H1 (cell line): ENCODE data around the gene AKT1. TPM values are rescaled to one million over a fixed set of nuclear protein-coding genes. Genes with fewer than 3 reads are reported as not detected.

ENCODE experiments used
- CTCF ChIA-PET: fragments of 300-600 bp; sonication (Branson Sonifier 250); formaldehyde crosslinking; loops from one replicate; lab custom pipeline; 2021; ENCODE audit not compliant: partially characterized antibody; lab: Charles Lee
- POLR2A ChIA-PET: fragments of 300-600 bp; sonication (Branson Sonifier 250); formaldehyde crosslinking; loops from one replicate; lab custom pipeline; 2021; ENCODE audit warnings: inconsistent platforms; ENCODE audit not compliant: partially characterized antibody; lab: Charles Lee
- DNase-seq, 2 experiments: peaks; one replicate each; pipeline versions ENCODE4 v3.0.0 to v3.0.0-alpha.2; 2010 to 2022; ENCODE audit warnings: low spot score in 2 of 2, low read depth in 1 of 2, mixed read lengths in 1 of 2
- FAIRE-seq: peaks from 2 replicates; lab custom pipeline; 2011; peaks lifted over from hg19 to GRCh38; lab: Jason Lieb, UNC
- H2AFZ ChIP-seq: 2 replicates; pipeline ENCODE4 v1.8.1; 2012; ENCODE audit warnings: low read length, inconsistent platforms
- H2AK5ac ChIP-seq: 2 replicates; pipeline ENCODE4 v1.6.1; 2013; ENCODE audit warnings: low read depth, low read length
- H2BK120ac ChIP-seq: replicated peaks from 2 replicates; pipeline ENCODE3; 2013; ENCODE audit warnings: low read depth, low read length, inconsistent platforms
- H2BK12ac ChIP-seq: 2 replicates; pipeline ENCODE4 v1.6.1; 2013; ENCODE audit warnings: low read depth, low read length
- H2BK15ac ChIP-seq: 2 replicates; pipeline ENCODE4 v1.6.1; 2013; ENCODE audit warnings: low read length
- H2BK20ac ChIP-seq: 2 replicates; pipeline ENCODE4 v1.6.1; 2013; ENCODE audit warnings: low read length
- H2BK5ac ChIP-seq: 2 replicates; pipeline ENCODE4 v1.6.1; 2013; ENCODE audit warnings: low read depth, low read length
- H3K14ac ChIP-seq: 2 replicates; pipeline ENCODE4 v1.6.1; 2013; ENCODE audit warnings: inconsistent platforms; ENCODE audit not compliant: insufficient read length
- H3K18ac ChIP-seq: 2 replicates; pipeline ENCODE4 v1.6.1; 2013; ENCODE audit warnings: low read length; ENCODE audit errors: extremely low read depth
- H3K23ac ChIP-seq: 2 replicates; pipeline ENCODE4 v1.6.1; 2013; ENCODE audit warnings: inconsistent platforms; ENCODE audit not compliant: insufficient read length
- H3K23me2 ChIP-seq: 2 replicates; pipeline ENCODE4 v1.6.1; 2013; ENCODE audit warnings: low read depth, low read length
- H3K27ac ChIP-seq: 2 replicates; pipeline ENCODE4 v1.6.1; 2011; ENCODE audit warnings: low read depth, low read length, inconsistent platforms
- H3K27me3 ChIP-seq, 4 experiments: replicated peaks in 1 of 4; 1 replicate in 1 of 4; 2 replicates in 3 of 4; pipeline versions ENCODE4 v1.6.1 to v1.8.1; 2011 to 2013; ENCODE audit warnings: low read length in 3 of 4, mild to moderate bottlenecking in 3 of 4, inconsistent platforms in 2 of 4, mixed read lengths in 2 of 4, moderate library complexity in 1 of 4; ENCODE audit not compliant: control insufficient read depth in 3 of 4, insufficient read depth in 3 of 4; ENCODE audit errors: extremely low read depth in 1 of 4
- H3K36me3 ChIP-seq, 4 experiments: 2 replicates each; pipeline versions ENCODE4 v1.6.1 to v1.8.1; 2011 to 2013; ENCODE audit warnings: mild to moderate bottlenecking in 4 of 4, low read length in 3 of 4, moderate library complexity in 2 of 4, control low read depth in 1 of 4, inconsistent platforms in 1 of 4; ENCODE audit not compliant: insufficient read depth in 4 of 4, control insufficient read depth in 2 of 4
- H3K4ac ChIP-seq: replicated peaks from 2 replicates; pipeline ENCODE3; 2013; ENCODE audit warnings: low read length, low read depth, mixed read lengths, inconsistent platforms; ENCODE audit not compliant: insufficient read length
- H3K4me1 ChIP-seq, 4 experiments: replicated peaks in 1 of 4; 1 replicate in 1 of 4; 2 replicates in 3 of 4; pipeline versions ENCODE4 v1.6.1 to v1.8.1; 2011 to 2013; ENCODE audit warnings: low read length in 3 of 4, inconsistent platforms in 2 of 4, mixed read lengths in 1 of 4; ENCODE audit not compliant: insufficient read depth in 4 of 4, control insufficient read depth in 3 of 4
- H3K4me2 ChIP-seq, 2 experiments: 2 replicates each; pipeline versions ENCODE4 v1.6.1 to v1.8.1; 2011 to 2013; ENCODE audit warnings: low read depth in 2 of 2, low read length in 2 of 2, control low read depth in 1 of 2, inconsistent platforms in 1 of 2, mild to moderate bottlenecking in 1 of 2; ENCODE audit not compliant: insufficient read depth in 1 of 2
- H3K4me3 ChIP-seq, 4 experiments: fragments of 200-600, 300-600 bp in 1 of 4; sonication (generic), shearing (Covaris generic), sonication (Bioruptor Twin) in 1 of 4; 2 replicates each; pipeline versions ENCODE4 v1.5.1 to v1.8.1; 2011 to 2016; ENCODE audit warnings: low read length in 4 of 4, low read depth in 3 of 4, control low read depth in 2 of 4, inconsistent platforms in 2 of 4, mild to moderate bottlenecking in 2 of 4, mixed read lengths in 1 of 4, moderate library complexity in 1 of 4; ENCODE audit not compliant: insufficient read depth in 2 of 4; ENCODE audit errors: extremely low read depth in 1 of 4
- H3K56ac ChIP-seq: replicated peaks from 2 replicates; pipeline ENCODE3; 2013; ENCODE audit warnings: low read depth, mild to moderate bottlenecking, mixed read lengths, low read length, inconsistent platforms; ENCODE audit not compliant: insufficient read length
- H3K79me1 ChIP-seq: 2 replicates; pipeline ENCODE4 v1.6.1; 2013; ENCODE audit warnings: low read depth, low read length, control low read depth
- H3K79me2 ChIP-seq, 2 experiments: 2 replicates each; pipeline versions ENCODE4 v1.6.1 to v1.8.1; 2012 to 2013; ENCODE audit warnings: low read length in 2 of 2, mild to moderate bottlenecking in 2 of 2, inconsistent platforms in 1 of 2; ENCODE audit not compliant: insufficient read depth in 2 of 2, control insufficient read depth in 1 of 2
- H3K9ac ChIP-seq, 4 experiments: replicated peaks in 1 of 4; 1 replicate in 1 of 4; 2 replicates in 3 of 4; pipeline versions ENCODE4 v1.6.1 to v1.8.1; 2011 to 2013; ENCODE audit warnings: low read depth in 3 of 4, low read length in 3 of 4, control low read depth in 2 of 4, mild to moderate bottlenecking in 2 of 4, moderate library complexity in 2 of 4, inconsistent platforms in 1 of 4; ENCODE audit errors: extremely low read depth in 1 of 4
- H3K9me3 ChIP-seq, 2 experiments: 2 replicates each; pipeline versions ENCODE4 v1.6.1 to v1.8.1; 2012 to 2013; ENCODE audit warnings: mild to moderate bottlenecking in 2 of 2, moderate library complexity in 2 of 2, control low read depth in 1 of 2, inconsistent platforms in 1 of 2, low read depth in 1 of 2, low read length in 1 of 2, mixed read lengths in 1 of 2; ENCODE audit not compliant: insufficient read depth in 2 of 2
- H4K20me1 ChIP-seq, 2 experiments: replicated peaks in 1 of 2; 2 replicates each; pipeline versions ENCODE3 to v1.8.1; 2011 to 2013; ENCODE audit warnings: inconsistent platforms in 2 of 2, low read length in 2 of 2, mild to moderate bottlenecking in 1 of 2; ENCODE audit not compliant: insufficient read depth in 2 of 2, control insufficient read depth in 1 of 2
- H4K5ac ChIP-seq: 2 replicates; pipeline ENCODE4 v1.6.1; 2013; ENCODE audit warnings: low read length, low read depth, mixed read lengths, inconsistent platforms; ENCODE audit not compliant: insufficient read length
- H4K8ac ChIP-seq: 2 replicates; pipeline ENCODE4 v1.8.0; 2013; ENCODE audit warnings: mild to moderate bottlenecking, moderate library complexity, low read length, inconsistent platforms; ENCODE audit not compliant: insufficient read depth; ENCODE audit errors: extremely low read depth
- H4K91ac ChIP-seq: replicated peaks from 2 replicates; pipeline ENCODE3; 2013; ENCODE audit warnings: low read length, mixed read lengths, inconsistent platforms; ENCODE audit not compliant: insufficient read length
- KDM1A ChIP-seq: fragments of 200-600, 300-600 bp; sonication (generic); IDR thresholded peaks from 2 replicates; pipeline ENCODE4 v1.7.1; 2016; ENCODE audit warnings: mild to moderate bottlenecking, low read length, borderline replicate concordance
- WGBS, 2 experiments: shearing (Covaris generic) in 1 of 2; methylation state at CpG; one replicate each; pipeline versions ENCODE4 v1.1.6 to v1.1.7; 2013 to 2015; ENCODE audit warnings: low lambda C conversion rate in 2 of 2, mixed read lengths in 2 of 2, inconsistent platforms in 1 of 2, low coverage in 1 of 2, missing lambda C conversion rate in 1 of 2; ENCODE audit not compliant: insufficient replicate concordance in 2 of 2, insufficient coverage in 1 of 2, insufficient read length in 1 of 2; ENCODE audit errors: extremely low coverage in 1 of 2, missing lambda C conversion rate in 1 of 2; 5-methylcytosine and 5-hydroxymethylcytosine counted together
- polyA plus RNA-seq, 7 experiments: library from polyadenylated mRNA; depleted of rRNA in 3 of 7; stranded (reverse) in 5 of 7; unstranded in 2 of 7; fragments of >200 nt in 5 of 7; fragments of 200-250 nt in 2 of 7; gene quantifications; 1 replicate in 5 of 7; 2 replicates in 1 of 7; 4 replicates in 1 of 7; pipeline versions ENCODE4 v1.2.1 to v1.2.3, GENCODE V29; 2011 to 2013; ENCODE audit warnings: missing spikeins in 2 of 7, mixed read lengths in 2 of 7
- total RNA-seq: library from RNA; stranded (reverse); fragmentation: NEBNext Ultra II Directional; extraction: Animal tissue kit (Norgen Biotek cat#: 25700); gene quantifications from 2 replicates; pipeline ENCODE4 v1.2.1, GENCODE V29; 2021

AKT1 gene
- total and polyA plus RNA-seq, 2 of the 8 experiments (the other 6 are each of a cell fraction or from before 2014, with no cell fraction given): 68.1 to 71.5 TPM

GRCh38 chr14:104728631-104729030 lies 66.9 kb downstream of the AKT1 start:
- Histone ChIP-seq H2BK120ac (no peak overlapping the region), H2BK15ac (no peak overlapping the region), H2AK5ac (0 out of 2 replicates have a peak overlapping the region, but pooled peaks have one; percentile 39), H3K4me3 (no peak overlapping the region), H3K18ac (no peak overlapping the region), H2AFZ (no peak overlapping the region), H3K4me2 (no peak overlapping the region), H3K79me2 (no peaks in the 10 kb centered on the region), H2BK5ac (no peak overlapping the region; the same call in 1 of the 2 replicates), H3K9ac (no peak overlapping the region), H3K27ac (no peak overlapping the region), H4K91ac (no peak overlapping the region), H2BK20ac (no peak overlapping the region), H3K36me3 (no peaks in the 10 kb centered on the region), H3K56ac (no peak overlapping the region), H4K5ac (no peak overlapping the region), H3K9me3 (no peaks in the 10 kb centered on the region), H3K23me2 (peaks cover 8% of the 10 kb centered on the region; the same call in 1 of the 2 replicates), H3K4me1 (peaks cover 0 to 12% (median 8%) of the 10 kb centered on the region in 4 experiments; a peak in 6 of 7 replicates), H4K20me1 (peaks cover 0 to 7% of the 10 kb centered on the region in 2 experiments), H3K79me1 (no peaks in the 10 kb centered on the region), H2BK12ac (no peak overlapping the region), H3K4ac (no peak overlapping the region), H4K8ac (no peak overlapping the region), H3K14ac (no peak overlapping the region), H3K23ac (no peak overlapping the region), H3K27me3 (peaks cover 0 to 3% (median 1%) of the 10 kb centered on the region in 4 experiments; a peak in 1 of 7 replicates)
- no peak for DNase-seq
- ChIA-PET POLR2A (interaction anchor here (1.0 kb wide), 1 partner anchor 9 kb away, joined by 4 read pairs; no protein-coding TSS in a partner anchor), CTCF (interaction anchor here (0.8 to 2.5 kb wide), 7 partner anchors 10 to 77 kb away, joined by 3 to 8 read pairs (median 4); no protein-coding TSS in a partner anchor)
- FAIRE-seq: no peak
- WGBS, 2 experiments: 89% methylated on average over 17 of the region's 17 CpGs; no CpG with 5 or more reads in 1 of the 2 experiments
- no peak for TF ChIP-seq KDM1A
